ENCODE measurements around the gene PTBP1. TPM values are rescaled to one million over a fixed set of nuclear protein-coding genes. Genes with fewer than 3 reads are reported as not detected.
A peak's percentile ranks its signal among the peaks of the same experiment; 100 is the strongest.

The PTBP1 gene
- total and polyA plus RNA-seq, 2 of the 13 experiments (the other 11 are each of a cell fraction or from before 2014, with no cell fraction given), result 195 to 288 TPM

GRCh38 chr19:807627-808422 lies 10.6 kb downstream of the PTBP1 start (continued):
- TF ChIP-seq PAXIP1 (CRISPR knock-in tag; conservative IDR thresholded peaks at IDR 0.05), result no peak
- TF ChIP-seq FOXP4 (CRISPR knock-in tag; IDR thresholded peaks at IDR 0.05), result no peak
- TF ChIP-seq ARID2 (CRISPR knock-in tag; IDR thresholded peaks at IDR 0.05; ENCODE audit: borderline replicate concordance), result no peak

GRCh38 chr19:808423-808775 lies 11.1 kb downstream of the PTBP1 start:
- peaks cover 40% of the 10 kb centered on the region for H3K79me2 ChIP-seq (ENCODE audit: insufficient read depth, low read length)
- H2AFZ ChIP-seq (ENCODE audit: low read length), result no peak overlapping the region
- POLR2A ChIA-PET, result no interaction called here
- no peak overlapping the region for H3K4me3 ChIP-seq (replicated peaks in 1 of 3; ENCODE audit: insufficient read depth in 1 of 3, low read depth in 2 of 3, low read length in 3 of 3)
- CTCF ChIA-PET (ENCODE audit: low intra/inter-chr PET ratio, low total read pairs), result no interaction called here
- H3K27ac ChIP-seq (ENCODE audit: extremely low read length, insufficient read depth, low read length), result no peak overlapping the region
- peaks cover 47 to 84% of the 10 kb centered on the region in 2 experiments; a peak in 4 of 5 replicates for H3K36me3 ChIP-seq (replicated peaks in 1 of 2; ENCODE audit: control insufficient read depth in 1 of 2, insufficient read depth in 2 of 2, low read length in 2 of 2)
- no peaks in the 10 kb centered on the region for H3K9me3 ChIP-seq (ENCODE audit: low read length)
- no peak for FAIRE-seq
- H3K4me1 ChIP-seq (ENCODE audit: insufficient read depth, low read length), result no peaks in the 10 kb centered on the region
- H3K4me2 ChIP-seq (ENCODE audit: low read depth, low read length), result no peak overlapping the region
- H3K27me3 ChIP-seq (ENCODE audit: control insufficient read depth in 1 of 2, insufficient read depth in 2 of 2, low read length in 2 of 2), result no peaks in the 10 kb centered on the region
- WGBS (ENCODE audit: low lambda C conversion rate), result 97% methylated on average over 10 of the region's 26 CpGs
- ATAC-seq, result no peak
- in situ Hi-C loops (cut with HindIII; ENCODE audit: extremely low pct_ligation_motif_present, low pct_unique_long_range_greater_than_20kb) (no loop called here), intact Hi-C loops (cut with micrococcal nuclease; ENCODE audit: unreplicated experiment) (no loop called here)
- H3K9ac ChIP-seq (ENCODE audit: insufficient read depth, low read depth, low read length), result no peak overlapping the region
- peaks cover 72% of the 10 kb centered on the region for H4K20me1 ChIP-seq (ENCODE audit: insufficient read depth, low read length)
- no peak for DNase-seq (ENCODE audit: low spot score)
- TF ChIP-seq RBFOX2 (IDR thresholded peaks at IDR 0.05; ENCODE audit: low read depth, low read length), result peak; percentile 67; the same call in 1 of the 2 replicates
- TF ChIP-seq POLR2A (IDR thresholded peaks at IDR 0.05; ENCODE audit: insufficient read depth in 1 of 2, low read depth in 2 of 2, low read length in 2 of 2), result 0 out of 4 replicates have a peak, but pooled peaks of 1 of the 2 experiments have one; percentile 5
- TF ChIP-seq TBX3 (IDR thresholded peaks at IDR 0.05; ENCODE audit: borderline replicate concordance), result no peak
- TF ChIP-seq AGO2 (optimal IDR thresholded peaks at IDR 0.05; ENCODE audit: low read depth, low read length), result peak; percentile 54
- no TSS peak for BruUV-seq (replicated peaks)
